CD14-positive monocyte (primary cell): Measurements from ENCODE around the gene TUT1. TPM values are rescaled to one million over a fixed set of nuclear protein-coding genes. Genes with fewer than 3 reads are reported as not detected.
A peak's percentile ranks its signal among the peaks of the same experiment; 100 is the strongest.

Experiments
- DNase-seq, 3 donors: peaks; one replicate each; pipeline ENCODE4 v3.0.0-alpha.2; 2011 to 2022
- H2AFZ ChIP-seq: 2 replicates; pipeline ENCODE4 v1.6.0; 2012; ENCODE audit warnings: mild to moderate bottlenecking, low read depth, low read length, inconsistent platforms; ENCODE audit not compliant: insufficient read depth, poor library complexity, severe bottlenecking
- H3K27ac ChIP-seq, 2 donors: 1 replicate in 1 of 2; 2 replicates in 1 of 2; pipeline ENCODE4 v1.5.1; 2012 to 2013; ENCODE audit warnings: low read length in 2 of 2, control low read depth in 1 of 2, inconsistent platforms in 1 of 2, low read depth in 1 of 2, mild to moderate bottlenecking in 1 of 2
- H3K27me3 ChIP-seq, 2 donors: one replicate each; pipeline versions ENCODE4 v1.6.0 to v1.6.1; 2011 to 2013; ENCODE audit warnings: low read length in 2 of 2; ENCODE audit not compliant: control insufficient read depth in 2 of 2, insufficient read depth in 2 of 2
- H3K36me3 ChIP-seq, 2 donors: replicated peaks in 1 of 2; 1 replicate in 1 of 2; 2 replicates in 1 of 2; pipeline versions ENCODE4 v1.5.1 to v1.6.1; 2012 to 2013; ENCODE audit warnings: low read length in 2 of 2, control low read depth in 1 of 2, inconsistent platforms in 1 of 2, mild to moderate bottlenecking in 1 of 2; ENCODE audit not compliant: insufficient read depth in 2 of 2, control insufficient read depth in 1 of 2
- H3K4me1 ChIP-seq, 2 donors: 1 replicate in 1 of 2; 2 replicates in 1 of 2; pipeline versions ENCODE4 v1.5.1 to v1.6.1; 2012 to 2013; ENCODE audit warnings: low read length in 2 of 2, control low read depth in 1 of 2, inconsistent platforms in 1 of 2, mild to moderate bottlenecking in 1 of 2, moderate library complexity in 1 of 2; ENCODE audit not compliant: insufficient read depth in 2 of 2, control insufficient read depth in 1 of 2
- H3K4me2 ChIP-seq: replicated peaks from 2 replicates; pipeline ENCODE3; 2012; ENCODE audit warnings: low read length, moderate library complexity, mild to moderate bottlenecking; ENCODE audit not compliant: poor library complexity, severe bottlenecking; ENCODE audit errors: extremely low read depth
- H3K4me3 ChIP-seq, 3 experiments: fragments of 200-600 bp in 1 of 3; sonication (generic) in 1 of 3; replicated peaks in 1 of 3; 1 replicate in 2 of 3; 2 replicates in 1 of 3; pipeline ENCODE4 v1.5.1; 2011 to 2013; ENCODE audit warnings: low read length in 3 of 3, mild to moderate bottlenecking in 3 of 3, control low read depth in 2 of 3, low read depth in 2 of 3, inconsistent platforms in 1 of 3, moderate library complexity in 1 of 3
- H3K79me2 ChIP-seq: 2 replicates; pipeline ENCODE4 v1.6.0; 2012; ENCODE audit warnings: mild to moderate bottlenecking, control low read depth, inconsistent platforms, low read length, moderate library complexity; ENCODE audit not compliant: insufficient read depth
- H3K9ac ChIP-seq: 2 replicates; pipeline ENCODE4 v1.6.0; 2017; ENCODE audit warnings: low read length, mild to moderate bottlenecking; ENCODE audit not compliant: insufficient read depth, poor library complexity, severe bottlenecking
- H3K9me3 ChIP-seq, 2 donors: replicated peaks in 1 of 2; 1 replicate in 1 of 2; 2 replicates in 1 of 2; pipeline versions ENCODE4 v1.5.1 to v1.6.1; 2012 to 2013; ENCODE audit warnings: low read length in 2 of 2, control low read depth in 1 of 2; ENCODE audit not compliant: control insufficient read depth in 1 of 2, insufficient read depth in 1 of 2
- H4K20me1 ChIP-seq: 2 replicates; pipeline ENCODE4 v1.6.0; 2012; ENCODE audit warnings: mild to moderate bottlenecking, low read length, control low read depth, moderate library complexity; ENCODE audit not compliant: insufficient read depth
- H3K27ac Mint-ChIP-seq, 7 donors: one replicate each; pipeline ENCODE4 v1.8.0; 2020; ENCODE audit warnings: mild to moderate bottlenecking in 7 of 7, mixed read lengths in 7 of 7, moderate library complexity in 6 of 7, inconsistent platforms in 2 of 7
- H3K27me3 Mint-ChIP-seq, 3 donors: one replicate each; pipeline ENCODE4 v1.8.0; 2021 to 2022; ENCODE audit warnings: low read depth in 3 of 3, mild to moderate bottlenecking in 3 of 3, mixed read lengths in 3 of 3, moderate library complexity in 3 of 3, inconsistent platforms in 1 of 3
- H3K36me3 Mint-ChIP-seq, 2 donors: one replicate each; pipeline ENCODE4 v1.8.0; 2020; ENCODE audit warnings: mixed read lengths in 2 of 2, inconsistent platforms in 1 of 2, mild to moderate bottlenecking in 1 of 2
- H3K4me1 Mint-ChIP-seq: one replicate; pipeline ENCODE4 v1.8.0; 2020; ENCODE audit warnings: mild to moderate bottlenecking, mixed read lengths
- H3K4me3 Mint-ChIP-seq, 2 donors: one replicate each; pipeline ENCODE4 v1.8.0; 2020; ENCODE audit warnings: mild to moderate bottlenecking in 2 of 2, mixed read lengths in 2 of 2, moderate library complexity in 1 of 2
- H3K9me3 Mint-ChIP-seq, 7 donors: one replicate each; pipeline ENCODE4 v1.8.0; 2020 to 2022; ENCODE audit warnings: mixed read lengths in 7 of 7, mild to moderate bottlenecking in 6 of 7, moderate library complexity in 6 of 7, inconsistent platforms in 2 of 7
- CTCF ChIP-seq: fragments of 200-600 bp; IDR thresholded peaks from one replicate; pipeline ENCODE4 v1.8.0; 2022; ENCODE audit warnings: antibody characterized with exemption, mild to moderate bottlenecking
- WGBS: methylation state at CpG from one replicate; pipeline ENCODE4 v1.1.5; 2013; ENCODE audit warnings: missing lambda C conversion rate; ENCODE audit not compliant: insufficient coverage; 5-methylcytosine and 5-hydroxymethylcytosine counted together
- intact Hi-C, 2 donors: fragments of 100-400 bp; cut with micrococcal nuclease; formaldehyde crosslinking; loops; one replicate each; pipeline versions ENCODE4 v1.15.0 to v1.15.1; 2023
- polyA plus RNA-seq, 3 donors: library from polyadenylated mRNA; depleted of rRNA in 1 of 3; unstranded in 2 of 3; stranded (reverse) in 1 of 3; fragments of 300-500 nt in 2 of 3; fragments of >200 nt in 1 of 3; fragmentation: Illumina TruSeq in 2 of 3; gene quantifications; 1 replicate in 2 of 3; 2 replicates in 1 of 3; pipeline ENCODE4 v1.2.3, GENCODE V29; 2012 to 2021

TUT1 gene
- polyA plus RNA-seq, 3 donors = 1.8 to 16.3 (median 2.1) TPM

DNA sequence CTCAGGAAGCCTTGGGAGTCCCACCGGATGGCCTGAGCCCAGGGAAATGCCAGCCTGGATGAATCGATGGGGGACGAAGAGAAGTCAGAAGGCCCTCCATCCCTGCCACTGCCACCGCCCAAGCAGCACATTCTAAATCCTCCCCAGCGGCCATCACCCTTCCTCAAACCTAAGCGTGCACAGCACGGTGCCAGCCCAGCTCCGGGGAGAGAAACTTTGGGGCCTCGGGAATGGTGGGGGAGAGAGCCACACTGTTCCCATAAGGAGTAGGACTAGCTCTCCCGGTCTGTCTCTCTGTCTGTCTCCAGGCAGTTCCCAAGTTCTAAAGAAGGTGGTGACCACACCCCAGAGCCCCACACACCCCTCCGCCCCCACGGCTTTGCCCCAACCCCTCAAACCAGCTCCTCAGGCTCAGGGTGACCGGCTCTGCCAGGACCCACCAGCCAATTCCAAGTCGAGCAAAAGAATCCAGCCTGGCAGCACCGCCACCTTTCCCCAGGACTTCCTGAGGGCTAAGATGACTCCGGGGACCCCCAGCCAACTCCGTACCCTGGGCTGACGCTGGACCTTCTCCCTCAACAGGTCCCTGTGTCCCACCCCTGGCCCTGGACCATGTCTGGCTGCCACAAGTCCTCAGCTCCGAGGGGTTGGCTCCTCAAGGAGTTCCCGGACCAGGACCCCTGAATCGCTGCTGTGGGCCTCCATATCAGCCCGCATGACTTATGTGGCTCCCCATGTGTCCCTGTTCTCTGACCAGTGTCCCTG lies 47.5 kb downstream of the TUT1 start:
- H3K27ac ChIP-seq = peak overlapping the region; percentile 82 to 99
- peaks cover 0 to 17% (median 7%) of the 10 kb centered on the region in 3 donors for H3K27me3 Mint-ChIP-seq
- WGBS = 88% methylated on average over 13 of the region's 22 CpGs
- H3K36me3 Mint-ChIP-seq = peaks cover 5 to 35% of the 10 kb centered on the region in 2 donors
- peaks cover 76% of the 10 kb centered on the region for H4K20me1 ChIP-seq
- H3K4me3 Mint-ChIP-seq = peak overlapping the region; percentile 96 to 98
- no peak for TF ChIP-seq CTCF
- peak overlapping the region; percentile 83 to 96 (median 87) for H3K4me3 ChIP-seq
- H3K4me2 ChIP-seq = peak overlapping the region; percentile 94
- H3K27ac Mint-ChIP-seq = peak overlapping the region; percentile 93 to 100 (median 96)
- no peaks in the 10 kb centered on the region for H3K9me3 ChIP-seq
- intact Hi-C loops = loop anchor here (1.0 to 10.0 kb wide), 5 partner anchors 9 to 572 kb away; no protein-coding TSS in a partner anchor
- H3K4me1 ChIP-seq = peaks cover 71 to 72% of the 10 kb centered on the region in 2 donors
- H2AFZ ChIP-seq = no peak overlapping the region
- DNase-seq = no peak
- H3K9me3 Mint-ChIP-seq = peaks cover 0 to 3% (median 0%) of the 10 kb centered on the region in 7 donors
- peak overlapping the region; percentile 100 for H3K9ac ChIP-seq
- peaks cover 2% of the 10 kb centered on the region in 2 donors for H3K36me3 ChIP-seq
- H3K4me1 Mint-ChIP-seq = peaks cover 70% of the 10 kb centered on the region
- no peaks in the 10 kb centered on the region for H3K27me3 ChIP-seq
- peaks cover 92% of the 10 kb centered on the region for H3K79me2 ChIP-seq

GRCh38 chr11:62542750-62543567 lies 48.4 kb downstream of the TUT1 start:
- H3K27ac Mint-ChIP-seq = peak overlapping the region; percentile 93 to 100 (median 96)
- H3K4me3 ChIP-seq = peak overlapping the region; percentile 83 to 96 (median 87)
- H3K27ac ChIP-seq = peak overlapping the region; percentile 82 to 99
- H3K9ac ChIP-seq = peak overlapping the region; percentile 100
- peak overlapping the region; percentile 96 to 98 for H3K4me3 Mint-ChIP-seq
- H3K4me1 Mint-ChIP-seq = peaks cover 74% of the 10 kb centered on the region
- H3K27me3 ChIP-seq = no peaks in the 10 kb centered on the region
- H4K20me1 ChIP-seq = peaks cover 85% of the 10 kb centered on the region
- no peak overlapping the region for H2AFZ ChIP-seq
- peak; percentile 88 to 97 (median 88) for DNase-seq
- TF ChIP-seq CTCF = peak; percentile 100
- H3K27me3 Mint-ChIP-seq = peaks cover 0 to 13% (median 4%) of the 10 kb centered on the region in 3 donors
- peaks cover 0 to 3% (median 0%) of the 10 kb centered on the region in 7 donors for H3K9me3 Mint-ChIP-seq
- H3K36me3 ChIP-seq = peaks cover 10% of the 10 kb centered on the region in 2 donors
- H3K4me2 ChIP-seq = peak overlapping the region; percentile 94
- peaks cover 10 to 44% of the 10 kb centered on the region in 2 donors for H3K36me3 Mint-ChIP-seq
- WGBS = 6% methylated on average over 28 of the region's 30 CpGs
- H3K9me3 ChIP-seq = no peaks in the 10 kb centered on the region
- peaks cover 100% of the 10 kb centered on the region for H3K79me2 ChIP-seq
- H3K4me1 ChIP-seq = peaks cover 79 to 80% of the 10 kb centered on the region in 2 donors
- intact Hi-C loops = loop anchor here (1.0 to 10.0 kb wide), 5 partner anchors 10 to 571 kb away; no protein-coding TSS in a partner anchor
